Caco-2 (cell line): ENCODE measurements around the gene HERC5. TPM values are rescaled to one million over a fixed set of nuclear protein-coding genes. Genes with fewer than 3 reads are reported as not detected.

Experiments used
- BruUV-seq: library from RNA; stranded (reverse); fragments of 400-500 nt; replicated peaks from 2 replicates; lab custom pipeline; 2021; lab: Mats Ljungman, UMichigan
- CTCF ChIA-PET: fragments of 300-600 bp; sonication (Branson Sonifier 250); formaldehyde crosslinking; loops from one replicate; lab custom pipeline; 2022; ENCODE audit warnings: antibody characterized with exemption; lab: Charles Lee
- POLR2A ChIA-PET: fragments of 300-600 bp; sonication (Branson Sonifier 250); formaldehyde crosslinking; loops from one replicate; lab custom pipeline; 2022; ENCODE audit warnings: antibody characterized with exemption; lab: Charles Lee
- DNase-seq, 2 experiments: peaks; one replicate each; pipeline versions ENCODE4 v3.0.0 to v3.0.0-alpha.2; 2020 to 2022
- H3K27me3 ChIP-seq: replicated peaks from 2 replicates; pipeline ENCODE4 v1.6.0; 2011; ENCODE audit warnings: low read length; ENCODE audit not compliant: control insufficient read depth, insufficient read depth
- H3K36me3 ChIP-seq: 2 replicates; pipeline ENCODE4 v1.5.1; 2011; ENCODE audit warnings: low read length; ENCODE audit not compliant: control insufficient read depth, insufficient read depth
- H3K4me1 ChIP-seq: fragments of 250-450 bp; sonication (Bioruptor Pico); 2 replicates; pipeline ENCODE4 v1.5.1; 2020; ENCODE audit warnings: mild to moderate bottlenecking
- H3K4me3 ChIP-seq: 2 replicates; pipeline ENCODE4 v1.5.1; 2011; ENCODE audit warnings: low read depth, mild to moderate bottlenecking, control low read depth, low read length
- H3K9me3 ChIP-seq: fragments of 250-450 bp; sonication (Bioruptor Pico); 2 replicates; pipeline ENCODE4 v1.5.1; 2020; ENCODE audit warnings: mild to moderate bottlenecking, moderate library complexity
- H3K27ac Mint-ChIP-seq: one replicate; pipeline ENCODE4 v1.8.0; 2022; ENCODE audit warnings: mixed read lengths; ENCODE audit not compliant: unreplicated experiment
- H3K27me3 Mint-ChIP-seq: one replicate; pipeline ENCODE4 v1.8.0; 2022; ENCODE audit warnings: mixed read lengths; ENCODE audit not compliant: insufficient read depth, unreplicated experiment
- H3K36me3 Mint-ChIP-seq: one replicate; pipeline ENCODE4 v1.8.0; 2022; ENCODE audit warnings: mild to moderate bottlenecking, mixed read lengths; ENCODE audit not compliant: insufficient read depth, unreplicated experiment
- H3K4me1 Mint-ChIP-seq: one replicate; pipeline ENCODE4 v1.8.0; 2022; ENCODE audit warnings: low read depth, mixed read lengths; ENCODE audit not compliant: unreplicated experiment
- H3K4me3 Mint-ChIP-seq: one replicate; pipeline ENCODE4 v1.8.0; 2022; ENCODE audit warnings: mild to moderate bottlenecking, moderate library complexity, mixed read lengths; ENCODE audit not compliant: unreplicated experiment
- H3K9me3 Mint-ChIP-seq: one replicate; pipeline ENCODE4 v1.8.0; 2022; ENCODE audit warnings: mixed read lengths; ENCODE audit not compliant: unreplicated experiment
- intact Hi-C: fragments of 100-400 bp; cut with micrococcal nuclease; formaldehyde crosslinking; loops from one replicate; pipeline ENCODE4 v1.10.0; 2022; ENCODE audit not compliant: unreplicated experiment
- total RNA-seq: library from RNA; stranded (reverse); gene quantifications from 2 replicates; pipeline ENCODE4 v1.2.3, GENCODE V29; 2022
- TF ChIP-seq, protein P1 (sequence below), 2 experiments: fragments of 200-600 bp in 1 of 2; IDR thresholded peaks; 1 replicate in 1 of 2; 2 replicates in 1 of 2; pipeline versions ENCODE4 v1.5.1 to v1.8.0; 2011 to 2022; ENCODE audit warnings: antibody characterized with exemption in 1 of 2, control low read depth in 1 of 2, inconsistent platforms in 1 of 2, low read depth in 1 of 2, low read length in 1 of 2, mild to moderate bottlenecking in 1 of 2, moderate library complexity in 1 of 2; ENCODE audit not compliant: insufficient read depth in 1 of 2, severe bottlenecking in 1 of 2, unreplicated experiment in 1 of 2

HERC5 gene
- total RNA-seq, 1 experiment from 2014 or later: 5.6 TPM

GRCh38 chr4:88440146-88440545 lies 16.8 kb upstream of the HERC5 start:
- H3K4me3 Mint-ChIP-seq: no peak overlapping the region
- H3K4me1 Mint-ChIP-seq: peaks cover 6% of the 10 kb centered on the region
- no peaks in the 10 kb centered on the region for H3K36me3 ChIP-seq
- BruUV-seq: no TSS peak
- TF ChIP-seq, protein P1, sequence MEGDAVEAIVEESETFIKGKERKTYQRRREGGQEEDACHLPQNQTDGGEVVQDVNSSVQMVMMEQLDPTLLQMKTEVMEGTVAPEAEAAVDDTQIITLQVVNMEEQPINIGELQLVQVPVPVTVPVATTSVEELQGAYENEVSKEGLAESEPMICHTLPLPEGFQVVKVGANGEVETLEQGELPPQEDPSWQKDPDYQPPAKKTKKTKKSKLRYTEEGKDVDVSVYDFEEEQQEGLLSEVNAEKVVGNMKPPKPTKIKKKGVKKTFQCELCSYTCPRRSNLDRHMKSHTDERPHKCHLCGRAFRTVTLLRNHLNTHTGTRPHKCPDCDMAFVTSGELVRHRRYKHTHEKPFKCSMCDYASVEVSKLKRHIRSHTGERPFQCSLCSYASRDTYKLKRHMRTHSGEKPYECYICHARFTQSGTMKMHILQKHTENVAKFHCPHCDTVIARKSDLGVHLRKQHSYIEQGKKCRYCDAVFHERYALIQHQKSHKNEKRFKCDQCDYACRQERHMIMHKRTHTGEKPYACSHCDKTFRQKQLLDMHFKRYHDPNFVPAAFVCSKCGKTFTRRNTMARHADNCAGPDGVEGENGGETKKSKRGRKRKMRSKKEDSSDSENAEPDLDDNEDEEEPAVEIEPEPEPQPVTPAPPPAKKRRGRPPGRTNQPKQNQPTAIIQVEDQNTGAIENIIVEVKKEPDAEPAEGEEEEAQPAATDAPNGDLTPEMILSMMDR (IDR thresholded peaks at IDR 0.05; ENCODE audit: insufficient read depth in 1 of 2, low read depth in 1 of 2, low read length in 1 of 2, severe bottlenecking in 1 of 2, unreplicated experiment in 1 of 2): no peak
- H3K36me3 Mint-ChIP-seq: no peaks in the 10 kb centered on the region
- CTCF ChIA-PET: no interaction called here
- no peak for DNase-seq
- POLR2A ChIA-PET: no interaction called here
- no peaks in the 10 kb centered on the region for H3K9me3 ChIP-seq
- H3K27me3 Mint-ChIP-seq: no peaks in the 10 kb centered on the region
- no peak overlapping the region for H3K4me3 ChIP-seq
- no peak overlapping the region for H3K27ac Mint-ChIP-seq
- H3K9me3 Mint-ChIP-seq: no peaks in the 10 kb centered on the region
- H3K27me3 ChIP-seq: no peaks in the 10 kb centered on the region
- no peaks in the 10 kb centered on the region; the same call in 1 of the 2 replicates for H3K4me1 ChIP-seq
- intact Hi-C loops: no loop called here

- TF ChIP-seq, protein P1 (IDR thresholded peaks at IDR 0.05; ENCODE audit: insufficient read depth in 1 of 2, low read depth in 1 of 2, low read length in 1 of 2, severe bottlenecking in 1 of 2, unreplicated experiment in 1 of 2): no peak
- H3K27me3 ChIP-seq: no peaks in the 10 kb centered on the region
- Mint-ChIP-seq H3K36me3 (no peaks in the 10 kb centered on the region), H3K27me3 (no peaks in the 10 kb centered on the region), H3K9me3 (no peaks in the 10 kb centered on the region), H3K4me1 (peaks cover 6% of the 10 kb centered on the region), H3K27ac (no peak overlapping the region), H3K4me3 (no peak overlapping the region)
- DNase-seq: no peak
- no peak overlapping the region for H3K4me3 ChIP-seq
- no peaks in the 10 kb centered on the region for H3K36me3 ChIP-seq
- ChIA-PET POLR2A (no interaction called here), CTCF (no interaction called here)
- H3K9me3 ChIP-seq: no peaks in the 10 kb centered on the region
- BruUV-seq: no TSS peak
- intact Hi-C loops: no loop called here
- no peaks in the 10 kb centered on the region; the same call in 1 of the 2 replicates for H3K4me1 ChIP-seq
Measured at GRCh38 chr4:88441696-88442095, 15.2 kb upstream of the HERC5 start.

DNA sequence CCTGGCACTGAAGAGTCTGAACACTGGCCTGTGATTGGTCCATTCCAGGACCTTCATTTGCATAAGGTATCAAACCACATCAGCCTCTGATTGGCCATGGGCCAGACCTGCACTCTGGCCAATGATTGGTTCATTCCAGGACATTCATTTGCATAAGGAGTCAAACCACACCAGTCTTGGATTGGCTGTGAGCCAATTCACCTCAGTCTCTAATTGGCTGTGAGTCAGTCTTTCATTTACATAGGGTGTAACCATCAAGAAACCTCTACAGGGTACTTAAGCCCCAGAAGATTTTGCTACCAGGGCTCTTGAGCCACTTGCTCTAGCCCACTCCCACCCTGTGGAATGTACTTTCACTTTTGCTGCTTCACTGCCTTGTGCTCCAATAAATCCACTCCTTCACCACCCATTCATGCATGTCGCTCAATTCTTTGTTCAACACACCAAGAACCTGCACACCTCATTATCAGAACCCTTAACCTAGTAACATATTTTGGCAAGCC lies 14.2 kb upstream of the HERC5 start:
- Histone ChIP-seq H3K9me3 (no peaks in the 10 kb centered on the region), H3K4me3 (no peak overlapping the region), H3K4me1 (no peaks in the 10 kb centered on the region; the same call in 1 of the 2 replicates), H3K27me3 (no peaks in the 10 kb centered on the region), H3K36me3 (no peaks in the 10 kb centered on the region)
- ChIA-PET CTCF (no interaction called here), POLR2A (no interaction called here)
- Mint-ChIP-seq H3K4me1 (peaks cover 6% of the 10 kb centered on the region), H3K4me3 (no peak overlapping the region), H3K27ac (no peak overlapping the region), H3K9me3 (no peaks in the 10 kb centered on the region), H3K27me3 (no peaks in the 10 kb centered on the region), H3K36me3 (no peaks in the 10 kb centered on the region)
- no TSS peak for BruUV-seq
- intact Hi-C loops: no loop called here
- TF ChIP-seq, protein P1 (IDR thresholded peaks at IDR 0.05; ENCODE audit: insufficient read depth in 1 of 2, low read depth in 1 of 2, low read length in 1 of 2, severe bottlenecking in 1 of 2, unreplicated experiment in 1 of 2): no peak
- no peak for DNase-seq
